H1 (cell line): Measurements from ENCODE around the gene HMGN2. TPM values are rescaled to one million over a fixed set of nuclear protein-coding genes. Genes with fewer than 3 reads are reported as not detected.

Experiments used
- CTCF ChIA-PET: fragments of 300-600 bp; sonication (Branson Sonifier 250); formaldehyde crosslinking; loops from one replicate; lab custom pipeline; 2021; ENCODE audit not compliant: partially characterized antibody; lab: Charles Lee
- POLR2A ChIA-PET: fragments of 300-600 bp; sonication (Branson Sonifier 250); formaldehyde crosslinking; loops from one replicate; lab custom pipeline; 2021; ENCODE audit warnings: inconsistent platforms; ENCODE audit not compliant: partially characterized antibody; lab: Charles Lee
- DNase-seq, 2 experiments: peaks; one replicate each; pipeline versions ENCODE4 v3.0.0 to v3.0.0-alpha.2; 2010 to 2022; ENCODE audit warnings: low spot score in 2 of 2, low read depth in 1 of 2, mixed read lengths in 1 of 2
- FAIRE-seq: peaks from 2 replicates; lab custom pipeline; 2011; peaks lifted over from hg19 to GRCh38; lab: Jason Lieb, UNC
- H2AFZ ChIP-seq: 2 replicates; pipeline ENCODE4 v1.8.1; 2012; ENCODE audit warnings: low read length, inconsistent platforms
- H2AK5ac ChIP-seq: 2 replicates; pipeline ENCODE4 v1.6.1; 2013; ENCODE audit warnings: low read depth, low read length
- H2BK120ac ChIP-seq: replicated peaks from 2 replicates; pipeline ENCODE3; 2013; ENCODE audit warnings: low read depth, low read length, inconsistent platforms
- H2BK12ac ChIP-seq: 2 replicates; pipeline ENCODE4 v1.6.1; 2013; ENCODE audit warnings: low read depth, low read length
- H2BK15ac ChIP-seq: 2 replicates; pipeline ENCODE4 v1.6.1; 2013; ENCODE audit warnings: low read length
- H2BK20ac ChIP-seq: 2 replicates; pipeline ENCODE4 v1.6.1; 2013; ENCODE audit warnings: low read length
- H2BK5ac ChIP-seq: 2 replicates; pipeline ENCODE4 v1.6.1; 2013; ENCODE audit warnings: low read depth, low read length
- H3K14ac ChIP-seq: 2 replicates; pipeline ENCODE4 v1.6.1; 2013; ENCODE audit warnings: inconsistent platforms; ENCODE audit not compliant: insufficient read length
- H3K18ac ChIP-seq: 2 replicates; pipeline ENCODE4 v1.6.1; 2013; ENCODE audit warnings: low read length; ENCODE audit errors: extremely low read depth
- H3K23ac ChIP-seq: 2 replicates; pipeline ENCODE4 v1.6.1; 2013; ENCODE audit warnings: inconsistent platforms; ENCODE audit not compliant: insufficient read length
- H3K23me2 ChIP-seq: 2 replicates; pipeline ENCODE4 v1.6.1; 2013; ENCODE audit warnings: low read depth, low read length
- H3K27ac ChIP-seq: 2 replicates; pipeline ENCODE4 v1.6.1; 2011; ENCODE audit warnings: low read depth, low read length, inconsistent platforms
- H3K27me3 ChIP-seq, 4 experiments: replicated peaks in 1 of 4; 1 replicate in 1 of 4; 2 replicates in 3 of 4; pipeline versions ENCODE4 v1.6.1 to v1.8.1; 2011 to 2013; ENCODE audit warnings: low read length in 3 of 4, mild to moderate bottlenecking in 3 of 4, inconsistent platforms in 2 of 4, mixed read lengths in 2 of 4, moderate library complexity in 1 of 4; ENCODE audit not compliant: control insufficient read depth in 3 of 4, insufficient read depth in 3 of 4; ENCODE audit errors: extremely low read depth in 1 of 4
- H3K36me3 ChIP-seq, 4 experiments: 2 replicates each; pipeline versions ENCODE4 v1.6.1 to v1.8.1; 2011 to 2013; ENCODE audit warnings: mild to moderate bottlenecking in 4 of 4, low read length in 3 of 4, moderate library complexity in 2 of 4, control low read depth in 1 of 4, inconsistent platforms in 1 of 4; ENCODE audit not compliant: insufficient read depth in 4 of 4, control insufficient read depth in 2 of 4
- H3K4ac ChIP-seq: replicated peaks from 2 replicates; pipeline ENCODE3; 2013; ENCODE audit warnings: low read length, low read depth, mixed read lengths, inconsistent platforms; ENCODE audit not compliant: insufficient read length
- H3K4me1 ChIP-seq, 4 experiments: replicated peaks in 1 of 4; 1 replicate in 1 of 4; 2 replicates in 3 of 4; pipeline versions ENCODE4 v1.6.1 to v1.8.1; 2011 to 2013; ENCODE audit warnings: low read length in 3 of 4, inconsistent platforms in 2 of 4, mixed read lengths in 1 of 4; ENCODE audit not compliant: insufficient read depth in 4 of 4, control insufficient read depth in 3 of 4
- H3K4me2 ChIP-seq, 2 experiments: 2 replicates each; pipeline versions ENCODE4 v1.6.1 to v1.8.1; 2011 to 2013; ENCODE audit warnings: low read depth in 2 of 2, low read length in 2 of 2, control low read depth in 1 of 2, inconsistent platforms in 1 of 2, mild to moderate bottlenecking in 1 of 2; ENCODE audit not compliant: insufficient read depth in 1 of 2
- H3K4me3 ChIP-seq, 4 experiments: fragments of 200-600, 300-600 bp in 1 of 4; sonication (generic), shearing (Covaris generic), sonication (Bioruptor Twin) in 1 of 4; 2 replicates each; pipeline versions ENCODE4 v1.5.1 to v1.8.1; 2011 to 2016; ENCODE audit warnings: low read length in 4 of 4, low read depth in 3 of 4, control low read depth in 2 of 4, inconsistent platforms in 2 of 4, mild to moderate bottlenecking in 2 of 4, mixed read lengths in 1 of 4, moderate library complexity in 1 of 4; ENCODE audit not compliant: insufficient read depth in 2 of 4; ENCODE audit errors: extremely low read depth in 1 of 4
- H3K56ac ChIP-seq: replicated peaks from 2 replicates; pipeline ENCODE3; 2013; ENCODE audit warnings: low read depth, mild to moderate bottlenecking, mixed read lengths, low read length, inconsistent platforms; ENCODE audit not compliant: insufficient read length
- H3K79me1 ChIP-seq: 2 replicates; pipeline ENCODE4 v1.6.1; 2013; ENCODE audit warnings: low read depth, low read length, control low read depth
- H3K79me2 ChIP-seq, 2 experiments: 2 replicates each; pipeline versions ENCODE4 v1.6.1 to v1.8.1; 2012 to 2013; ENCODE audit warnings: low read length in 2 of 2, mild to moderate bottlenecking in 2 of 2, inconsistent platforms in 1 of 2; ENCODE audit not compliant: insufficient read depth in 2 of 2, control insufficient read depth in 1 of 2
- H3K9ac ChIP-seq, 4 experiments: replicated peaks in 1 of 4; 1 replicate in 1 of 4; 2 replicates in 3 of 4; pipeline versions ENCODE4 v1.6.1 to v1.8.1; 2011 to 2013; ENCODE audit warnings: low read depth in 3 of 4, low read length in 3 of 4, control low read depth in 2 of 4, mild to moderate bottlenecking in 2 of 4, moderate library complexity in 2 of 4, inconsistent platforms in 1 of 4; ENCODE audit errors: extremely low read depth in 1 of 4
- H3K9me3 ChIP-seq, 2 experiments: 2 replicates each; pipeline versions ENCODE4 v1.6.1 to v1.8.1; 2012 to 2013; ENCODE audit warnings: mild to moderate bottlenecking in 2 of 2, moderate library complexity in 2 of 2, control low read depth in 1 of 2, inconsistent platforms in 1 of 2, low read depth in 1 of 2, low read length in 1 of 2, mixed read lengths in 1 of 2; ENCODE audit not compliant: insufficient read depth in 2 of 2
- H4K20me1 ChIP-seq, 2 experiments: replicated peaks in 1 of 2; 2 replicates each; pipeline versions ENCODE3 to v1.8.1; 2011 to 2013; ENCODE audit warnings: inconsistent platforms in 2 of 2, low read length in 2 of 2, mild to moderate bottlenecking in 1 of 2; ENCODE audit not compliant: insufficient read depth in 2 of 2, control insufficient read depth in 1 of 2
- H4K5ac ChIP-seq: 2 replicates; pipeline ENCODE4 v1.6.1; 2013; ENCODE audit warnings: low read length, low read depth, mixed read lengths, inconsistent platforms; ENCODE audit not compliant: insufficient read length
- H4K8ac ChIP-seq: 2 replicates; pipeline ENCODE4 v1.8.0; 2013; ENCODE audit warnings: mild to moderate bottlenecking, moderate library complexity, low read length, inconsistent platforms; ENCODE audit not compliant: insufficient read depth; ENCODE audit errors: extremely low read depth
- H4K91ac ChIP-seq: replicated peaks from 2 replicates; pipeline ENCODE3; 2013; ENCODE audit warnings: low read length, mixed read lengths, inconsistent platforms; ENCODE audit not compliant: insufficient read length
- CBX5 ChIP-seq: fragments of 300-800, 300-1000 bp; sonication (generic); IDR thresholded peaks from 2 replicates; pipeline ENCODE4 v1.7.1; 2016; ENCODE audit warnings: antibody characterized with exemption, low read length, low read depth
- CTBP2 ChIP-seq: IDR thresholded peaks from 2 replicates; pipeline ENCODE4 v1.7.0; 2011; ENCODE audit warnings: borderline replicate concordance, mild to moderate bottlenecking, moderate library complexity, mixed read lengths, low read length; ENCODE audit not compliant: insufficient read depth, insufficient read length
- CTCF ChIP-seq, 3 experiments: IDR thresholded peaks; 1 replicate in 2 of 3; 2 replicates in 1 of 3; pipeline versions ENCODE4 v1.5.1 to v1.6.1; 2011; ENCODE audit warnings: low read length in 3 of 3, mild to moderate bottlenecking in 3 of 3, inconsistent platforms in 2 of 3, low read depth in 1 of 3, moderate library complexity in 1 of 3; ENCODE audit not compliant: insufficient read depth in 1 of 3; ENCODE audit errors: control extremely low read depth in 1 of 3
- HDAC6 ChIP-seq: IDR thresholded peaks from one replicate; pipeline ENCODE4 v1.7.1; 2012; ENCODE audit warnings: low read depth, mild to moderate bottlenecking, inconsistent platforms, low read length, moderate library complexity
- JUND ChIP-seq: IDR thresholded peaks from 2 replicates; pipeline ENCODE4 v1.6.1; 2011; ENCODE audit warnings: mild to moderate bottlenecking, improper control_type of control experiment, low read length
- SP2 ChIP-seq: IDR thresholded peaks from 2 replicates; pipeline ENCODE4 v1.6.1; 2012; ENCODE audit warnings: mild to moderate bottlenecking, low read length, inconsistent platforms
- TBP ChIP-seq: IDR thresholded peaks from 2 replicates; pipeline ENCODE4 v1.6.1; 2011; ENCODE audit warnings: low read depth, low read length, improper control_type of control experiment
- USF2 ChIP-seq: IDR thresholded peaks from 2 replicates; pipeline ENCODE4 v1.6.1; 2011; ENCODE audit warnings: low read length, improper control_type of control experiment
- ZNF274 ChIP-seq: IDR thresholded peaks from 2 replicates; pipeline ENCODE4 v1.7.0; 2012; ENCODE audit warnings: low read length, borderline replicate concordance; ENCODE audit errors: extremely low read depth
- WGBS, 2 experiments: shearing (Covaris generic) in 1 of 2; methylation state at CpG; one replicate each; pipeline versions ENCODE4 v1.1.6 to v1.1.7; 2013 to 2015; ENCODE audit warnings: low lambda C conversion rate in 2 of 2, mixed read lengths in 2 of 2, inconsistent platforms in 1 of 2, low coverage in 1 of 2, missing lambda C conversion rate in 1 of 2; ENCODE audit not compliant: insufficient replicate concordance in 2 of 2, insufficient coverage in 1 of 2, insufficient read length in 1 of 2; ENCODE audit errors: extremely low coverage in 1 of 2, missing lambda C conversion rate in 1 of 2; 5-methylcytosine and 5-hydroxymethylcytosine counted together
- polyA plus RNA-seq, 7 experiments: library from polyadenylated mRNA; depleted of rRNA in 3 of 7; stranded (reverse) in 5 of 7; unstranded in 2 of 7; fragments of >200 nt in 5 of 7; fragments of 200-250 nt in 2 of 7; gene quantifications; 1 replicate in 5 of 7; 2 replicates in 1 of 7; 4 replicates in 1 of 7; pipeline versions ENCODE4 v1.2.1 to v1.2.3, GENCODE V29; 2011 to 2013; ENCODE audit warnings: missing spikeins in 2 of 7, mixed read lengths in 2 of 7
- total RNA-seq: library from RNA; stranded (reverse); fragmentation: NEBNext Ultra II Directional; extraction: Animal tissue kit (Norgen Biotek cat#: 25700); gene quantifications from 2 replicates; pipeline ENCODE4 v1.2.1, GENCODE V29; 2021

Gene HMGN2
- total and polyA plus RNA-seq, 2 of the 8 experiments (the other 6 are each of a cell fraction or from before 2014, with no cell fraction given): 254 to 453 TPM

GRCh38 chr1:26524181-26524580, 51.9 kb downstream of the HMGN2 start:
- Histone ChIP-seq H3K4me2 (no peak overlapping the region), H3K79me1 (no peaks in the 10 kb centered on the region; the same call in 1 of the 2 replicates), H3K56ac (no peak overlapping the region), H3K9ac (no peak overlapping the region), H3K79me2 (no peaks in the 10 kb centered on the region), H3K27ac (no peak overlapping the region), H2BK12ac (no peak overlapping the region), H3K36me3 (no peaks in the 10 kb centered on the region), H2BK15ac (no peak overlapping the region), H2BK5ac (no peak overlapping the region), H3K23ac (no peak overlapping the region), H4K20me1 (no peaks in the 10 kb centered on the region), H3K4me3 (no peak overlapping the region), H3K14ac (no peak overlapping the region), H2AFZ (no peak overlapping the region), H3K23me2 (no peaks in the 10 kb centered on the region), H4K8ac (no peak overlapping the region), H3K4me1 (peaks cover under 1 to 3% (median 2%) of the 10 kb centered on the region in 4 experiments; a peak in 3 of 7 replicates), H3K9me3 (no peaks in the 10 kb centered on the region), H4K91ac (no peak overlapping the region), H3K18ac (no peak overlapping the region), H2BK120ac (no peak overlapping the region), H2AK5ac (no peak overlapping the region), H4K5ac (no peak overlapping the region), H2BK20ac (no peak overlapping the region), H3K4ac (no peak overlapping the region), H3K27me3 (no peaks in the 10 kb centered on the region)
- FAIRE-seq (no peak), DNase-seq (no peak)
- WGBS, 2 experiments: 93% methylated on average over 4 of the region's 4 CpGs; no CpG with 5 or more reads in 1 of the 2 experiments
- POLR2A ChIA-PET: interaction anchor here (0.6 to 1.5 kb wide), 3 partner anchors 15 to 72 kb away, joined by 3 to 6 read pairs (median 3); no protein-coding TSS in a partner anchor
- CTCF ChIA-PET: interaction anchor here (0.9 to 9.3 kb wide), 4 partner anchors 16 to 80 kb away, joined by 3 to 88 read pairs (median 12); no protein-coding TSS in a partner anchor
- TF ChIP-seq ZNF274: no peak
- no peak for TF ChIP-seq TBP
- no peak for TF ChIP-seq USF2
- no peak for TF ChIP-seq CBX5
- no peak for TF ChIP-seq SP2
- no peak for TF ChIP-seq CTBP2
- no peak for TF ChIP-seq HDAC6
- TF ChIP-seq JUND: no peak
- TF ChIP-seq CTCF (IDR thresholded peaks at IDR 0.05; ENCODE audit: control extremely low read depth in 1 of 3, insufficient read depth in 1 of 3, low read depth in 1 of 3, low read length in 3 of 3): no peak
